Jurkat, Clone E6-1 (cell line): Measurements from ENCODE around the gene PAPOLG.

Experiments used
- DNase-seq: peaks from one replicate; pipeline ENCODE4 v3.0.0-alpha.2; 2011; ENCODE audit warnings: low read depth, low spot score
- H3K4me3 ChIP-seq: 2 replicates; pipeline ENCODE4 v1.5.1; 2011; ENCODE audit warnings: mild to moderate bottlenecking, low read length, control low read depth, moderate library complexity

The PAPOLG gene

DNA sequence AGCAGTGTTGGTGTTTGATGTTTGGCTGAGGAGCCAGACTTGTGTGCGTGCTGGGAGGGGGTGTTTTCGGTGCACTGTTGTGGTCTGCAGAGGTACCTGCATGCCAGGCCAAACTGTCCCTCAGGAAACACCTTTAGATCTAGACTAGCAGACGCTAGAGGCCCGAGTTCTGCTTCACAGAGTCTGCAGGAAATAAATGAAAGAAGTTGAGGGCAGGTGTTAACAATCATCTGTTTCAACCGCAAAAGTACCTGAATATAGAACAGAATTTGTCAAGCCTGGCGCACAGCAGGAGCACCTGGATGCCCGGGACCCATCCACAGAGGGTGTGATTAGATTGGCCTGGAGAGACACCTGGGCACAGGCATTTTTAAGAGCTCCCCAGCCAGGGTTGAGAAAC, 84.8 kb downstream of the PAPOLG start:
- DNase-seq: peak; percentile 85

GRCh38 chr2:60843006-60843405, 86.9 kb downstream of the PAPOLG start:
- DNase-seq: no peak
- H3K4me3 ChIP-seq: no peak overlapping the region

More for the DNA sequence above, 84.8 kb downstream of the PAPOLG start:
- no peak overlapping the region for H3K4me3 ChIP-seq

GRCh38 chr2:60844105-60844504, 88.0 kb downstream of the PAPOLG start:
- DNase-seq: no peak
- no peak overlapping the region for H3K4me3 ChIP-seq

DNA sequence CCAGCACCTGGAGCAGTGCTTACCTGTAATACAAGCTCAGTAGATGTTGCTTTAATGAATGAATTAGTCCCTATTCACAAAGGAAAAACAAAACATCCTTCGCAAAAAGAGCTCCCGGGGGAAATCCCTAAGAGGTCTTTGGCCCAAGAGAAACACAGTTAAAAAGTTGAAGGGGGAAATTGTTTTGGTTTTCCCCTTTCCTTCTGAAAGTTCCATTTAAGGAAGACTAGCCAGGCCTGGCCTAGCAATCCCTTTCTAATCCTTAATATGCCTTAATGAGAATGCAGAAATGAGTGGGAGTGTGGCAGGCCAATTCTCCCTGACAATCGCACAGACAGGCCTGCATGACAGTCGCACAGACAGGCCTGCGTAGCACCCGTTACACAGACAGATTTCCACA, 91.8 kb downstream of the PAPOLG start:
- no peak overlapping the region for H3K4me3 ChIP-seq
- no peak for DNase-seq
